Effector CD4-positive, alpha-beta T cell (primary cell): ENCODE results near the gene CAPN10.

Experiments used
- DNase-seq: peaks from one replicate; pipeline ENCODE4 v3.0.0-alpha.2; 2020

The CAPN10 gene

DNA sequence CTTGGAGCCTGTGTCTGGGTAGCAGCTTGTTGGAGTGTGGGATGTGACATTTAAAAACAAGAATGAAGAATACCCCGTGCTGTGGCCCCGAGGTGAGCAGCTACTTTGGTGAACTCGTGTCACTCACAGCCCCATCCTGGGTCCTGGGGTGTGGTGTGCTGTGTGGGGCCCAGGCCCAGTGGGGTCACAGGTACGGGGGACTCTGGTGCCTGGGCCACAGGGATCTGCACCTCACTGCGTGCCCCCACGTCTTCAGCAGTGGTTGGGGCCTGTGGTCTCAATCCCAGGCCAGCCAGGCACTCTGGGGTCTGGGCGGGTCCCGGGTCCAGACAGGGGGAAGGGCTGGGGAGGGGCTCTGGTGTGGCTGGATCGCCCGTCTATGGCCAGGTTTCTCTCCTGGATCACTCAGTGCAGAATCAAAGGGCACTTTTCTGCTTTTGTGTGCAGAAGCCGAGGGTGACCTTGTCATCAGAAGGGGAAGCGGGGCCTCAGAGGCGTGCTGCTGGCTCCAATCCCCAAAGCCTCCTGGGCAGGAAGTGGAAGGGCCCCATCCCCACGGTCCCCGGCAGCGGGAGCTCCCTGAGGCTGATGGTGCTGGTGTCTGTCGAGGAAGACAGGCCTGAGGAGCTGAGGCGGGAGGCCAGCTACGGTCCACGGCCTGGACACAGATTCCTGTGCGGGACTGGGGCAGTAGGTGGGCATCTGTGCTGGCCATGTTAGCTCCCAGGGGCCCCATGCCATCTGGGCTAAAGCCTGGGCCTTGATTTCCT, 40.2 kb downstream of the CAPN10 start:
- DNase-seq: no peak

DNA sequence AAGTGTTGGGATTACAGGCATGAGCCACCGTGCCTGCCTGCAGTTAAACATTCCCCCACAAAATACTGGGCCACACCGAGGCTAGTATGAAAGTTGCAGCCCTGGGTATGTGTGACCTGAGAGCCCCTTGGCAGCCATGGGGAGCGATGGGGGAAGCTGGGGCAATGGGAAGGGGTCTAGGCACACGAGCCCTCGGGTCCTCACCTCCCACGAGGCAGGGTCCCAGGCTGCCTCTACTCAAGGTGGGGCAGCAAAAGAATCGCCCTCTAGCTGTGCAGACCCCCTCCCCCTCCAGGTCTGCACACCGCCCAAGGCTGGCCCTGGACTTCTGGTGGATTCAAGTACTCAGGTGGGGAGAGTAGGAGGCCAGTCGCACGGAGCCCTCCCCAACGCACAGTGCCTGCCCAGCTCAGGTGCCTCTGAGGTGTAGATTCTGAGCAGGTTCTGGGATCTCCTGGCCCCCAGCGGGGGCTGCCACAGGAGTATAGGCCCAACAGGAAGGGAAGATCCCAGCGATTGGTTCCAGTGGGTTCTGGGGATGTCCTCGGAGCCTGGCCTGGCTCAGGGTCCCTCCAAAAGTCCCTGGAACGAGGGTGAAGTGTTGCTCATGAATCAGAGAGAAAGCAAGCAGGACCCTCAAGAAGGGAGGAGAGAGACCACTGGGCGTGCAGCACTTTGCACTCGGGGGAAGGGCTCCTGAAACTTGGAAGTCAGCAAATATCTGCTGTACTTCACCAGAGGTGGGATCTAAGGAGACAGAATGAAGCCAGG, 41.4 kb downstream of the CAPN10 start:
- no peak for DNase-seq

DNA sequence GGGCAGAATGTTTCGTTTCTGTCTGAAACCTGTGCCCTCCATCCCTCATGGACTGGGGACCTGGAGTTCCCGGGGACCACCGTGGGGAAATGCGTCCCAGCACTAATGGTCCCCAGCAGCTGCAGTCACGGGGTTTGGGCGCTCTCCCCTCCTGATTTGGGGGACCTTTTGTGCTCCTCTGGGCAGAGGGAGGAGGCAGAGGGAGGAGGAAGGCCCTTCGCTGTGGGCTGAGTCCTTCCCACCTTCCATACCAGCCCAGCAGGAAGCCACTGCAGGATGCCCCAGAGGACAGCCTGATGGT, 41.9 kb downstream of the CAPN10 start:
- no peak for DNase-seq

DNA sequence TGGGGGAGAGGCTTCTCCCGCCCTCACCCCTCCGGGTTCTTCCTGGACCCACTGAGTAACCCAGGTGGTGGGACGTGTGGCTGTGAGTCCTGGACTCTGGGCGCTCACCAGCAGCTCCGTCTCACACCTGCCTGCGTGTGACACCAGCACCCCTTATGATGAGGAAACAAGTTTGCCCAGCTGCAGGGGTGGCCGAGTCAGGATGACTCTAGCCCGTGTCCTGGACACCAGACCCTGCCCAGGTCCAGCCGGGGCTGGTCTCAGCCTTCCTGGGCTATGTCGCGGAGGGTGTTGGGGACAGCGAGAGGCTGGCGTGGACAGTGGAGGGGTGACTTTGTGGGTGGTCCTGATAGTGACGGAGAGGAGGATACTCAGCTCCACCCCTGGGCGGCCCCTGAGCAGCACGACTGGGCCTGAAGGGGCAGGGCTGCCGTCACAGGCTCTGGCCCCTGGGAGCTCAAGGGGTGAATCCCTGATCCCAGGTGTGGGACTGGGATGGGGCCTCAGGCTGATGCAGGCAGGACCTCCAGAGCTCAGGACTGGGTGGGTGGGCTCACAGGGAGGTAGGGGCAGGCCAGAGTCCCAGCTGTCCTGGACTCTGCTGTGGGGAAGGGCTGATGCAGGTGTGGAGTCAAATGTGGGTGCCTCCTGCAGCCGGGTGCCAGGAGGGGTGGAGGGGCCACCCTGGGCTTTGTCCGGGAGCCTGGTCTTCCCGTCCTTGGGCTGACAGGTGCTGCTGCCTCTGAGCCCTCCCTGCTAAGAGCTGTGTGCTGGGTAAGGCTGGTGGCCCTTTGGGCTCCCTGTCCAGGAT, 42.5 kb downstream of the CAPN10 start:
- no peak for DNase-seq

DNA sequence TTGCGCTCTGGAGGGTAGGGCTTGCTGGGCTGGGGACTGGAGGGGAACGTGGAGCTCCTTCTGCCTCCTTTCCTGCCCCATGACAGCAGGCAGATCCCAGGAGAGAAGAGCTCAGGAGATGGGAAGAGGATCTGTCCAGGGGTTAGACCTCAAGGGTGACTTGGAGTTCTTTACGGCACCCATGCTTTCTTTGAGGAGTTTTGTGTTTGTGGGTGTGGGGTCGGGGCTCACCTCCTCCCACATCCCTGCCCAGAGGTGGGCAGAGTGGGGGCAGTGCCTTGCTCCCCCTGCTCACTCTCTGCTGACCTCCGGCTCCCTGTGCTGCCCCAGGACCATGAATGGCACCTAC, 43.1 kb downstream of the CAPN10 start:
- DNase-seq: no peak

DNA sequence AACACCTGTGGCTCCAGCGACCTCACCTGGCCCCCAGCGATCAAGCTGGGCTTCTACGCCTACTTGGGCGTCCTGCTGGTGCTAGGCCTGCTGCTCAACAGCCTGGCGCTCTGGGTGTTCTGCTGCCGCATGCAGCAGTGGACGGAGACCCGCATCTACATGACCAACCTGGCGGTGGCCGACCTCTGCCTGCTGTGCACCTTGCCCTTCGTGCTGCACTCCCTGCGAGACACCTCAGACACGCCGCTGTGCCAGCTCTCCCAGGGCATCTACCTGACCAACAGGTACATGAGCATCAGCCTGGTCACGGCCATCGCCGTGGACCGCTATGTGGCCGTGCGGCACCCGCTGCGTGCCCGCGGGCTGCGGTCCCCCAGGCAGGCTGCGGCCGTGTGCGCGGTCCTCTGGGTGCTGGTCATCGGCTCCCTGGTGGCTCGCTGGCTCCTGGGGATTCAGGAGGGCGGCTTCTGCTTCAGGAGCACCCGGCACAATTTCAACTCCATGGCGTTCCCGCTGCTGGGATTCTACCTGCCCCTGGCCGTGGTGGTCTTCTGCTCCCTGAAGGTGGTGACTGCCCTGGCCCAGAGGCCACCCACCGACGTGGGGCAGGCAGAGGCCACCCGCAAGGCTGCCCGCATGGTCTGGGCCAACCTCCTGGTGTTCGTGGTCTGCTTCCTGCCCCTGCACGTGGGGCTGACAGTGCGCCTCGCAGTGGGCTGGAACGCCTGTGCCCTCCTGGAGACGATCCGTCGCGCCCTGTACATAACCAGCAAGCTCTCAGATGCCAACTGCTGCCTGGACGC, 43.6 kb downstream of the CAPN10 start:
- DNase-seq: no peak

DNA sequence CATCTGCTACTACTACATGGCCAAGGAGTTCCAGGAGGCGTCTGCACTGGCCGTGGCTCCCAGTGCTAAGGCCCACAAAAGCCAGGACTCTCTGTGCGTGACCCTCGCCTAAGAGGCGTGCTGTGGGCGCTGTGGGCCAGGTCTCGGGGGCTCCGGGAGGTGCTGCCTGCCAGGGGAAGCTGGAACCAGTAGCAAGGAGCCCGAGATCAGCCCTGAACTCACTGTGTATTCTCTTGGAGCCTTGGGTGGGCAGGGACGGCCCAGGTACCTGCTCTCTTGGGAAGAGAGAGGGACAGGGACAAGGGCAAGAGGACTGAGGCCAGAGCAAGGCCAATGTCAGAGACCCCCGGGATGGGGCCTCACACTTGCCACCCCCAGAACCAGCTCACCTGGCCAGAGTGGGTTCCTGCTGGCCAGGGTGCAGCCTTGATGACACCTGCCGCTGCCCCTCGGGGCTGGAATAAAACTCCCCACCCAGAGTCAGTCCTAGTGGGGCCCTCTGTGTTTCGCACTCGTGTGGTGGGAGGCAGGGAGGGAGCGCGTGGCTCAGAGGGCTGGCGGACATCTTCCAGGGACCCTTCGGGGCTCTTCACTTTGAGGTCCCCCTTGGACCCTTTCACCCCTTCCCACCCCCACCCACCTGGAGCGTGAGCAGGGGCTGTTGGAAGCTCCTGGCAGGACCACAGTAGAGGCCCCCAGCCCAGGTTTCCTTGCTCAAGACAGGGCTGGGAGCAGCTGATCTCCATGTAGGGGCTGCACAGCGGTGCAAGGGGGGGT, 44.4 kb downstream of the CAPN10 start:
- no peak for DNase-seq

DNA sequence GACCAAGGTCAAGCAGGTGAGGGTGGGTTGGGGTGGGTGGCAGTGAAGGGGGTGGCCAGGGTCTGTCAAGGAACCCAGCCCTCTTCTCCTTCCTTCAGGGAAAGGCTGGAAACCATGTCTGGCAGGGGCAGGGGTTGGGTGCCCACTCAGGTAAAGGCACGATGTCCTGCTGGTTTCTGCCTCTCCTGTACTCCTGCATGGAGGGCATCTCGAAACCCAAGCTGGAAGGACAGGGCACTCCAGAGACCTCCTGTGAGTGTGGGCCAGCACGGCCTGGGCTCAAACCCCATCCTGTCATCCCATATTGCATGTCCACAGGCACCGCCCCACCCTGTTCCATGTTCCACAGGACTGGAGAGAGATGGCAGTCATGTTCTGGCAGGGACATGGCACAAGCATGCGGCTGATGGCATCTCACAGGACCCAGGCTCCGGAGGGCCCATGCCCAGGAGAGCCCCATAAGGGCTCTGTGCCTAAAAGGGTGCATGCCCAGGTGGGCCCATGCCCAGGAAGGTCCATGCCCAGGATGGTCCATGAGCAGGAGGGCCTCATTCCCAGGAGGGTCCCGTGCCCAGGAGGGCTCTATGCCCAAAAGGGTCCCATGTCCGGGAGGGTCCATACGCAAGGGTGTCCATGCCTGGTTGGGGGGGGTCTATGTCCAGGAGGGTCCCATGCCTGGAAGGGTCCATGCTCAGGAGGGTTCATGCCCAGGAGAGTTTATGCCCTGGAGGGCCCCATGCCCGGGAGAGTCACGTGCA, 45.2 kb downstream of the CAPN10 start:
- DNase-seq: no peak

DNA sequence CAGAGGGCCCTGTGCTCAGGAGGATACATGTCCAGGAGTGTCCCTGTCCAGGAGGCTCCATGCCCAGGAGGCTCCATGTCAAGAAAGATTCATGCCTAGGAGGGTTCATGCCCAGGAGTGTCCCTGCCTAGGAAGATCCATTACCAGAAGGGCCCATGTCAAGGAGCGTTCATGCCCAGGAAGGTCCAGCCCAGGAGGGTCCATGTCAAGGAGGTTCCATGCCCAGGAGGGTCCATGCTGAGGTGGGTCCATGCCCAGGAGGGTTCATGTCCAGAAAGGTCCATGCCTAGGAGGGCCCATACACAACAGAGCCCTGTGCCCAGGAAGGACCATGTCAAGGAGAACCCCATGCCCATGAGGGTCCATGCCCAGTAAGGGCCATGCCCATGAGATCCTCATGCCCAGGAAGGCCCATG, 45.8 kb downstream of the CAPN10 start:
- DNase-seq: no peak

DNA sequence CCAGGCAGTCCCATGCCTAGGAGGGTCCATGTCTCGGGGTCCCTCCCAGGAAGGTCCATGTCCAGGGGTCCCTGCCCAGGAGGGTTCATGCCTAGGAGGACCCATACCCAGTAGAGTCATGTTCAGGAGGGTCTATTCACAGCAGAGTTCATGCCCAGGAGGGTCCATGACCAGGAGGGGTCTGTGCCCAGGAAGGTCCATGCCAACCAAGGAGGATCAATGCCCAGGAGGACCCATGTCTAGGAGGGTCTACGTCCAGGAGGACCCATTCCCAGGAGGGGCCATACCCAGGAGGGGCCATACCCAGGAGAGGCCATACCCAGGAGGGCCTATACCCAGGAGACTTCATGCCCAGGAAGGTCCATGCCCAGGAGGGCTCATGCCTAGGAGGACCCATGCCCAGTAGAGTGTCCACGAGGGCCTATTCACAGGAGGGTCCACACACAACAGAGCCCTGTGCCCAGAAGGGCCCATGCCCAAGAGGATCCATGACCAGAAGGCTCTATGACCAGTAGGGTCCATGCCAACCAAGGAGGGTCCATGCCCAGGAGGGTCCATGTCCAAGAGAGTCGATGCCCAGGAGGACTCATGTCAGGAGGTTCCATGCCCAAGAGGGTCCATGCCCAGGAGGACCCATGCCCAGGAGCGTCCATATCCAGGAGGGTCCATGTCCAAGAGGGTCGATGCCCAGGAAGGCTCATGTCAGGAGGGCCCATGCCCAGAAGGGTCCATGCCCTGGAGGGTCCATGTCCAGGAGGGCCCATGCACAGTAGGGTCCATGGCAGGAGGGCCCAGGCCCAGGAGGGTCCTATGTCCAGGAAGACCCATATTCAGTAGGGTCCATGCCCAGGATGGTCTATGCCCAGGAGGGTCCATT, 48.8 kb downstream of the CAPN10 start:
- DNase-seq: no peak

DNA sequence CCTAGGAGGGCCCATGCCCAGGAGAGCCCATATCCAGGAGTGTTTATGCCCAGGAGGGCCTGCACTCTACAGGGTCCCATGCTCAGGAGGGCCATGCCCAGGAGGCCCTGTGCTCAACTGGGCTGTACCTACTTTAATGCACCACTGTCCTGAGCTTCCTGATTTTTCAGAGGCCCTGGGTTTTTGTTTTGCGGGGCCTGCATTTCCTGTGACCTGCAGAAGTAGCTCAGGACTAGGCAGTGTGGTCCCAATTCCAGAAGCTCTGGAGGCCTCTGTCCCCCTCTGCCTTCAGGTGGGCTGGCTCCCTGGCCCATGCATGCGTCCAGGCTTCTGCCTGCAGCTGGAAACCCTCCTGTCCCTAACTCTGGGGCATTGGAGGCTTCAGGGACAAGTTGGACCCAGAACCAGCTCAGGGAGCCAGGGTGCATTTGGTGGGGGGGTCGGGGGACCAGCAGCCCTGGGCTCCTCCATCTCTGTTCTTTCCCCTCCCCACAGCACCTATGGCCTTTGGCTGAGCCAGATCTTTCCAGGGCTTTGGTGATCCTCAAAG, 49.5 kb downstream of the CAPN10 start:
- DNase-seq: no peak

DNA sequence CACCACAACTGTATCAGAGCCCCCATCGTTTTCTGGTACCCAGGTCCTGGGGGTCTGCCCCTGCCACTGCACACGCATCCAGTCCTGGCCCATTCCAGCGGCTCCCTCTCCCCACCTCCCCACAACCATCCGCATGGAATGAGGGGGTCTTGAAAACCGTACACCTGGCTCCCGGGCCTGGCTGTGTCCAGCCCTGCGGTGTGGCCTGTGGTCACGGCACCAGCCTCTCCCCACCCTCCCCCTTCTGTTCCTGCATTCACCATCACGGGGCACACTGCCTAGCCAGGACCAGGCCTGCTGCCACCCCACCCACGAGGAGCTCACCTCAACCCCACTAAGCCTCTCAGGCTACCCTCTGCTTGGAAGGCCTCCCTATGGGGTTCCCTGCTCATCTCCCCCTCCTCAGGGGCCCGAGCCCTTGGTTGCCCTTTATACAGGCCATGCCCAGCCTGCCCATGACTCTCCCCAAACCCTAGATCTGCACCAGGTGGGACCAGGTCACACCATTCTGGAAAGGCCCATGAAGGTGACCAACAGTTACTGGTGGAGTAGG, 50.1 kb downstream of the CAPN10 start:
- no peak for DNase-seq

DNA sequence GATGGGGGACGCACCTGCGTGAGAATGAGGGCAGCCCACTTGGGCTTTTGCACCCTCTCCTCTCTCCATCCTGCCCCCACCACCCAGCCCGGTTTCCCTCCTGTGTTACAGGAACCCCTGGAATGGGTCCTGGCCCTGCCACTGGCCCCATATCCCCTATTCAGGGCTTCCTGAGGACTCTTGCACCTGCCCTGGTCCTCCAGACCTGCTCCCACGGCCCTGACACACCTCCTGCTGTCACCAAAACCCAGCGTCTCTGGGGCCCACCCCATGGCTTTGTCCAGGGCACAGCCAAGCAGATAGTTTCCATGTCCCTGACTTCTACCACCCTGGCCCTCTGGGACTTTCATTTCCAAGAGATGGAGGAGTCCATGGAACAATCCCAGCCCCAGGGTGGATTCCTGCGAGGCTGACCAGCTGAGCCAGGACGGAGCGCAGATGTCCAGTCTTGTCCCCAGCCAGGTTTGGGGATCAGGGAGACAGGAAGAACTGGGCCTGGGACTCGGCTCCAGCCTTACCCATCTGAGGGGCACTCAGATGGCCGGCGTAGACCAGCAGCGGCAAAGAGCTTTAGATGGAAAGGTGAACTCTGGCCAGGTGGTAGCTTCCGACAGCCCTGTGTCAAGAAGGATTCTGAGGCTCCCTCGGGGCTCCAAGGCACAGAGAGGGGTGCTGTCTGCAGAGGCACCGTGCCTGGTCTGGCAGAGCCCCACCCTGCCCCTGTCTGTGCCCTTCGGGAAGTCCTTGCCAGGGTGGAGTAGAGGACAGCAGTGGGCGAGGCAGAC, 50.8 kb downstream of the CAPN10 start:
- no peak for DNase-seq

DNA sequence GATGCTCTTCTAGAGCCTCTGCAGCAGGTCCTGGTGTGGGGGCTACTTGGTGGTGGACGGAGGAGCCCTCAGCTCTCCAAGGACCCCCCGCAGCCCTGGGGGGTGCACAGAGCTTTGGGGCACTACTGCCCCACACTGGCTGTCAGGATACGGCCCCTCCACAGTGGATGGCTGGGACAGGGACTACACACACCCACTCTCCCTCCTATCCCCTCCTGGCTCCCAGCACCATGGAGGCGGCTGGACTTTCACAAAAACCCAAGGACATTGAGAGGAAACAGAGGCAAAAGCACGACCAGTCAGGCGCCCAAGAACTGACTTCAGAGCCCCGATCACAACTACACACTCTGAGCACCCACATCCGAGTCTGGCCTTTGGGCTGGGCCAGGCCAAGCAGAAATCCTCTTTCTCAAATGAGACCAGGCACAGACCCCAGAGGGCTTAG, 51.4 kb downstream of the CAPN10 start:
- no peak for DNase-seq

DNA sequence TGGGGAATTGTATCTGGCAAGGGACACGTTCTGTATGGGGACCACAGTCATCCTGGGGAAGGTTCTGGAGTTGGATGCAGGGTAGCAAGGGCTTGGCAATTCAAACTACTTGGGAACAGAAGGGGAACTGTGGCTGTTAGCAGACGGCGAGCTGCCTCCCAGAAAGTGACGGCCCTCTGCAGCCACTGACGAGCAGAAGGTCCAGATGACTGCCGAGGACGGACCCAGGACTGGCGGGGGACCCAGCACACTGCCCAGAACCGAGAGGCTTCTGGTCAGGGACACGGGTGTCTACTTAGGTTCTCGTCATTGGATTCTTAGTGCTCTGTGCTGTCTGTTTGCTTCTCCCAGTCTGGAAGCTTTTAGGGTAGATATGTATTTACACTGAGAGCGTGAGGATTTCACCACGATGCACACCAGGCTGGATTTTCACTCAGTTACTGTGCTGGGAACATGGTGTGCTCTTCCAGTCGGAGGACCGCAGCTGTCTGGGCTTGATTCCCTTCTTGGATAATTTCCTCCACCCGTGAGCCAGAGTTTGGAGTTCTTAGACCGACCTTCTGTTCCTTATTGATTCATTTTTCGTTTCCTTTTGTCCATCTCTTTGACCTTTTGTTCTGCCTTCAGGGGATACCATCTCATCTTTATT, 52.1 kb downstream of the CAPN10 start:
- no peak for DNase-seq

DNA sequence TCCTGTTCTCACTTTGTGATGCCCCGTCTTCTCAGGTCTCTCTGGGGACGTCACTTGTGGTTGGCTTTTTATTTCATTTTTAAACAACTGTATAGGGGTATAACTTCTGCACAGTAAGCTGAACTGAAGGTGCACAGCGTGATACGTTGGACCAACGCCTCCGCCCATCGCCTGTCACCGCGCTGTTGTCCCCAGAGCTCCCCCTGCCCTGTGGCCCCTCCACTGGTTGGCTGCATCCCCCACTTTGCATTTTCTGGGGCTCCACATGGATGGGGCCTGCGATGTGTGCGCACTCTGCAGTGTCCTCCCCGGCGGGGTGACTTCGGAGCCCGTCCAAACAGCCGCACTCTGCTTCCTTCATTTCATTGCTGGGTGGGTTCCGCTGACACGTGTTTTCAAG, 53.0 kb downstream of the CAPN10 start:
- DNase-seq: no peak

DNA sequence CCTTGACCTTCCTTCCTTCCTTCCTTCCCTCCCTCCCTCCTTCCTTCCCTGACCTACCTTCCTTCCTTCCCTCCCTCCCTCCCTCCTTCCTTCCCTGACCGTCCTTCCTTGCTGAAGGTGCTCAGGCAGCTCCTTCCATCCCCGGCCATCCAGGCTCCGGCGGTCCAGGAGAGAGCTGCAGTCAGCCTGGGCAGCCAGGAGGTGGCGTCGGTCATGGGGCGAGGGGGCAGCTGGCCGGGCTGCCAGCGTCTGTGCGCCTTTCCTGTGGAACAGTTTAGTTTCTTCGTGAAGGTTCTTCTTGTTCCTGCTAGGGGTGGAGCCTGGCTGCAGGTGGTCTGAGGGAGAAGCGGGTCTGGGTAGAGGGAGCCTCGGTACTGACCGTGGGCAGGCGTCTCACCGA, 54.4 kb downstream of the CAPN10 start:
- DNase-seq: no peak
